Astrocyte (in vitro differentiated cells and primary cell): ENCODE results near the gene EVL.

Experiments used
- CTCF ChIP-seq: IDR thresholded peaks from 2 replicates; pipeline ENCODE4 v1.5.1; 2011; ENCODE audit warnings: low read depth, mild to moderate bottlenecking, inconsistent platforms, low read length, moderate library complexity; ENCODE audit not compliant: insufficient read depth
- EZH2 ChIP-seq: IDR thresholded peaks from 2 replicates; pipeline ENCODE4 v1.6.1; 2012; ENCODE audit warnings: mild to moderate bottlenecking, low read length, inconsistent platforms; ENCODE audit not compliant: insufficient read depth

GRCh38 chr14:100051103-100051502 is 14.1 kb upstream of the EVL start:
- no peak for TF ChIP-seq CTCF
- TF ChIP-seq EZH2: no peak
